Medulla oblongata (tissue), 1 donor: ENCODE measurements around the gene LYZL6.
"Not testable (repeated sequence)": the region's sequence is repeated elsewhere in the genome, so short reads cannot be mapped to it uniquely, and the experiment has no call there.

Experiments
- DNase-seq: peaks from one replicate; pipeline ENCODE4 v3.0.0-alpha.2; 2015; ENCODE audit errors: extremely low spot score

The LYZL6 gene

GRCh38 chr17:35906926-35907637 is 36.4 kb downstream of the LYZL6 start:
- DNase-seq = no peak

- DNase-seq = no peak
Measured at GRCh38 chr17:35906191-35906925, 37.2 kb downstream of the LYZL6 start.

GRCh38 chr17:35903451-35903850 is 40.1 kb downstream of the LYZL6 start:
- no peak for DNase-seq

GRCh38 chr17:35901631-35902175 is 41.8 kb downstream of the LYZL6 start:
- no peak for DNase-seq

DNA sequence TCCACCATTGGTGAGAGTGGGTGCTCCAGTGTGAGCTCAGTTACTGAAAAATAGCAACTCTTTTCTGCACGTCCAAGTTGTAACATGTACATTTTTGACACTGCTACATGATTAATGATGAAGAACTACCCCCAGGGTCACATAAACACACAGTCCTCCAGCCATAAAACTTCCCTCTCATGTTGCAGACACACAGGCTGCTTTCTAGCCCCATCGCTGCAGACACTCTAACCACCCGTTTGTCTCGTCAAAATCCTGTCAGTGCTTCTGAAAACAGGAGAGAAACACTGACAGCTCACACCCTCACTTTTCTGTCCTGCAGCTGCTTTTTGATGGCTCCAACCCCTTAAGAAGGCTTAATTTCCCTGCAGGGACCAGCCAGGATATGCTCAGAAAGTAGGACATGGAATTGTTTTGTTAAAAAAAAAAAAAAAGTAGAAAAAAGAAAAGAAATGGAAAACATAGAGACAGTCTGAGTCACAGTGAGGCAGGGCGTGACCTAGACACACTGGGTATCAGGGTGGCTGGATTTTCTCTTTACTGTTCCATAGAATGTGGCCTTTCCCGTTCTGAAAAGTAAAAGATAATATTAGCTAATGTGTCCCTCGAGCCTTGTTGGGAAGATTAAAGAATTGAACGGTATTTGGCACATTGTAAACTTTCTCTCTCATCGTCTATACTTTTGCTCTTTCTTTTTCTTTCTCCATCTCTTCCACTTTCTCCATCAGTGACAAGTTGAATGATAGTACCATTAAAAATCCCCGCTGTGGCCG is 42.6 kb downstream of the LYZL6 start:
- no peak for DNase-seq

GRCh38 chr17:35900280-35900679 is 43.2 kb downstream of the LYZL6 start:
- DNase-seq = no peak

DNA sequence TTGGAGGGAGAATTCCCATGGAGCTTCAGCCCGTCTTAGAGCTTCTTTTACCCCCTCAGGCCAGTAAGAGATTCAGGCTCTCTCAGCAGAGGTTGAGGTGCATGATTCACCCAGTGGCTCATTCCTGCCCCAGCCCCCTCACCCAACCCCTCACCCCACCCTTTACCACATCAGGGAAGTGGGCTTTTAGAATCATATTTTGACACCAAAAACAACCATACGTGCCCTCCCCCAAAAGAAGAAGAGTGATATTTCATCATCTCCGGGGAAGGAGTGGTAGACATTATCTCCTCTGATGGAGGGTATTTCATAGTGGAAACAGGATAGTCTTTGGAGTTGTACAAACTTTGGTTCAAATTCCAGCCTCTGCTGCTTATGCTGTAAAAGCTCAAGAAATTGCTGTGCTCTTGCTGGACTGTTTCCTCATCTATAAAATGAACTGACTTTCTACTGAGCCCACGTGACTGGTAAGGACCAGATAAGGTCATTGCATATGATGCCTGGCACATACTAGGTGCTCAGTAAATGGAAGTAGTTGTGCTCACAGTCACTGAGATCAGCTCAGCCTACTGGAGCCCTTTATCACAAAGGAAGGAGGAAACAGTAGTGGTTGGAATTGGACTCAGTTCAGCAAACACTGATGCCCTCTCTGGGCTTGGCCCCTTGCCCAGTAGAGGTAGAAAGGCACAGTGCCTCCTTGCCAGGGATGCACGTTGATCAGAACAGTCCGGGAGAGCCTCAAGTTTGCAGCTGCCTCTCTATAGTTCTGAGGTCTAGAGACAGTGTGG is 45.0 kb downstream of the LYZL6 start:
- DNase-seq = no peak

- not testable (repeated sequence) for DNase-seq
Measured at GRCh38 chr17:35897772-35898171, 45.7 kb downstream of the LYZL6 start.

- peak; percentile 6 for DNase-seq
Measured at GRCh38 chr17:35895636-35896587, 47.6 kb downstream of the LYZL6 start.

DNA sequence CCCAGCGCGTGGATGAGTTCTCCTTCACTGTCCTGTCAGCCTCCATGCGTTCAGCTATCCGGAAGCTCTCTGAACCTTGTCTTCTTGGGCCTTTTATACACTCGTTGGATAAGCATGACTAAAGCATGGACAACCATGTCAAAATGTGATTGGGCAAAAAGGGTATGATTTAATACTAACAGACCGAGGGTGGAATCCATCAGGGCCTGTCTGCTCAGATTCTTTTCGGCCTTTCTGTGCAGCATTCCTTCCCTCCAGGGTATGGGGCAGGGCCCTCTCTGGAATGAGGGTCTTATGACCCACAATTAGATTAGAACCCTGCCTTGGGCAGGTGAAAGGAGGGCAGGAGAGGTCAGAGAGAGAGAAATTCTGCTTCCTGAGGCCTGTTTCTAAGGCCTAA is 49.3 kb downstream of the LYZL6 start:
- DNase-seq = no peak

DNA sequence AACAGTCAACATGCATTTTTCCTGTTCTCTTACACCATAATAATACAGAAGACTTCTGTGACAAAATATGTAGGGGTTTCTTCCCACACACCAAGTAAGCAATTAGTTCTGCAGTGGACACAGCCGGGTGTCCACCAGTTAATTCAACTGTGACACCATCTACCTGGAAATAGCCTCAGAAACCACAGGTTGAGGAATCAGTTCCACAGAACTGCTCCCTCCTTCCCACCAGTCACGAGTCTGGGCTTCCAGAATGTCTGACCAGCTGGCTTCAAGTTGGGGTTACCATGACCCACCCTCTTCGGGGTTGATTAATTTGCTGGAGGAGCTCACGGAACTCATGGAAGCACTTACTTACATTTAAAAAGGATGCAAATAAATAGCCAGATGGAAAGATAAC is 49.8 kb downstream of the LYZL6 start:
- no peak for DNase-seq

- DNase-seq = no peak
Measured at GRCh38 chr17:35892091-35893035, 51.1 kb downstream of the LYZL6 start.

DNA sequence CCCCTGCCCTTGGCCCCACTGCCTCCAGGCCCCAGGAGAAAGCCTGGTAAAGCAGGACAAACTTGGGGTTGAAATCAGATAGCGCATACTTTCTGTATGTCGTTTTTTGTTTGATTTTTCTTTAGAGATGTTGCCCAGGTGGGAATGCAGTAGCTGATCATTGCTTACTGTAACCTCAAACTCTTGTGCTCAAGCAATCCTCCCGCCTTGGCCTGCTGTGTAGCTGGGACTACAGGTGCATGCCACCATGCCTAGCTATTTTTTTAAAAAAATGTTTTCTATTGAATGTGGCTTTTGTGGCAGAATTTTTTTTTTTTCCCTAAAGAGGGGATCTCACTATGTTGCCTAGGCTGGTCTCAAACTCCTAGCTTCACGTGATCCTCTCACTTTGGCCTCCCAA is 52.2 kb downstream of the LYZL6 start:
- DNase-seq = no peak

DNA sequence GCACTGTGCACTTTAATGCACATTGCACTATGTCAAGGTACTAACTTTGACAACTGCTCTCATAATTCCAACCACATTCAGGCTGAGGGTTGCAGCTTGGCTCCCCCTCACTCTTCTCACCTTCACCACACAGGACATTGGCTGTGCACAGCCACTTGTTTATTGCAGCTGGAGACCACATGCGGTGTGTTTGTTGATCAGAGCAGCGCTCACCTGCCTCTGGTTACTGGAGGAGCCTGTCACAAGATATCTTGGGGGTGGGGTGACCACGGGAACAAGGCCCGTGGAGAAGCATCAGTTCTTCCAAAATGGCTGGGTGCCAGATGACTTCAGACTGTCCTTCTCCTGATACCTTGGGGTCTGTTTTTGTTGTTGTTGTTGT is 52.7 kb downstream of the LYZL6 start:
- no peak for DNase-seq

- DNase-seq = peak; percentile 27
Measured at GRCh38 chr17:35889818-35890773, 53.4 kb downstream of the LYZL6 start.

DNA sequence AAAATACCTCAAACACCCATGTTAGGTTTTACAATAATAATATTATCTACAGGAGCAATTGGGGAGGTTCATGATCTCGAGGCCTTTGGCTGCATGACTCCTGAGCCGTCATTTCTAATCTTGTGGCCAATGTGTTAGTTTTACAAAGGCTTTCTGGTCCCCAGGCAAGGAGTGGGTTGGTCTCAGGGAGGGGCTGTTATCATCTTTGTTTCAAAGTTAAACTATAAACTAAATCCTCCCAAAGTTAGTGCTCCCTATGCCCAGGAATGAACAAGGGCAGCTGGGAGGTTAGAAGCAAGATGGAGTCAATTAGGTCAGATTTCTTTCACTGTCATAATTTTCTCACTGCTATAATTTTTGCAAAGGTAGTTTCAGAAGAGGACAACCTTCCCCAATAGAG is 54.3 kb downstream of the LYZL6 start:
- no peak for DNase-seq
